GM21717 (cell line): ENCODE data around the gene IVD.
A peak's percentile ranks its signal among the peaks of the same experiment; 100 is the strongest.

Experiments
- ATAC-seq: cut with Tn5 transposase; IDR thresholded peaks from one replicate; pipeline ENCODE4 v1.9.1; 2021; ENCODE audit warnings: mild to moderate bottlenecking, moderate library complexity; ENCODE audit not compliant: unreplicated experiment

IVD gene

DNA sequence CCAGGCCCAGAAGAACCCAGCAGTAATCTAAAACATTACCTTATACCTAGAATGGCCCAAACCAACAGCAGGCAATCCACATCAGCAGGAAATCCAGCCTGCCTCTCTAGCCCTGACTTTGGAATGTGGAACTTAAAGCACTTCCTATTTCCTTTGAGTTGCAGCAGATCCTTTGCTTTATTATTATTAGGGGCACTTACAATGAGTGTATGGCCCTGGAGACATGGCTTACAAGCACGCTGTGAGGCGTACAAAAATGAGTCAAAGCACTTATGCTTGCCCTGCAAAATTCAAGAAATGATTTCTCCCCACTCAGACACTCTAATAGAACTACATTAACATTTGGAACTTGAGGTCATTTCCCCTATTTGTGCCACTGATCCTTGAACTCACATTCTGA, 32.6 kb upstream of the IVD start:
- ATAC-seq = no peak

DNA sequence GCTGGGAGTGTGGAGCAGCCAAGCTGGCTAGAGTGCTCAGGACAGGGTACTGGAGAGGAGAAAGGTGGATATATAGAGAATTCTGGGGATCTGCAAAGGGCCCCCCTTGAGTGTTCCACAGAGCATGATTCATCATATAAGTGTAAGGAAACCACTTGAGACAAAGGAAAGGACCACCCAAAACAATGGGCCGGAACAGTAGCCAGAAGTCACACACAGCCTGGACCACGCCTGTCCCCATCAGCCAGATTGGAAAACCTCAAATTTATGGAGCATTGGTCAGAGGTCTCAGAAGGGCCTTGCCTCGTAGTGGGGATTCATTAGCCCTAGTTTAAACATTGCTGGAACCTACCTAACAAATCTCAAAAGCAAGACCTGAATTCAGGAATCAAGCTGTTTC, 28.0 kb upstream of the IVD start:
- no peak for ATAC-seq

DNA sequence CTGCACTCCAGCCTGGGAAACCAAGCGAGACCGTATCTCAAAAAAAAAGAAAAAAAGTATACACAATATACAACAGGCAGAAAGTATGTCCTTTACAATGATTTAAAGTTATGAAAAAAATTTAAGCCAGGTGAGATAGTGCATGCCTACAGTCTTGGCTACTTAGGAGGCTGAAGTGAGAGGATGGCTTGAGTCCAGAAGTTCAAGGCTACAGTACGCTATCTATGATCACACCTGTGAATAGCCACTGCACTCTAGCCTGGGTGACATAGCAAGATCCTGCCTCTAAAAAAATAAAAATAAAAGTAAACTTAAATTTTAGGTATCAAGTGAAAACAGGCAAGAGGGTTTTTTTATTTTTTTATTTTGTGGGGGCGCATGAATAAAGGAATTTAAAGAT, 26.2 kb upstream of the IVD start:
- no peak for ATAC-seq

DNA sequence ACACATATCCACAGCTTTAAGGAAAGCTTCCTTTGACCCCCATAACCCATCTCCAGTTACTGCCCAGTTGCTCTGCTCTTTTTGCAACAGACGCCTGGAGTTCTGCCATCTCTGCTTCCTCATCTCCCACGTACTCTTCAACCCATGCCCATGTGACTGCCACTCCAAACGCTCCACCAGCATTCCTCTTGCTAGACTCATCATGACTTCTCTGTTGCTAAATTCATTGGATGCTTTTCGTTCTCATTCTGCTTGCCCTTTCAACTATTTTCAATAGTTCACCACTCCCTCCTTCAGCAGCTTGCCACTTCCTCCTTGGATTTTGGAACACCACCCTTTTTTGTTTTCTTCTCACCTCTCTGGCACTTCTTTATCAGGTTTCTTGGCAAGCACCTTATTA, 25.7 kb upstream of the IVD start:
- ATAC-seq = no peak

DNA sequence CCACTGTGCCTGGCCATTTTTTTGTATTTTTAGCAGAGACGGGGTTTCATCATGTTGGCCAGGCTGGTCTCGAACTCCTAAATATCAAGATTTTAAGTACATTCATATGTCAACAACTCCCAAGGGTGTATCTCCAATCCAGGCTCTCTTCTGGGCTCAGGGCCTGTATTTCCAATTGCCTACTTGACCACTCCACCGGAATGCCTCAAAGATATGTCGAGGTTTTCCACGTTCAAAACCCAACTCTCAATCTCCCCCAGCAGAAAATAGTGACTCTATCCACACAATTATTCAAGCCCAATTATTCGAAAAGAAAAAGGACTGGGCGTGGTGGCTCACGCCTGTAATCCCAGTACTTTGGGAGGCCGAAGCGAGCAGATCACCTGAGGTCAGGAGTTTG, 25.0 kb upstream of the IVD start:
- ATAC-seq = no peak

DNA sequence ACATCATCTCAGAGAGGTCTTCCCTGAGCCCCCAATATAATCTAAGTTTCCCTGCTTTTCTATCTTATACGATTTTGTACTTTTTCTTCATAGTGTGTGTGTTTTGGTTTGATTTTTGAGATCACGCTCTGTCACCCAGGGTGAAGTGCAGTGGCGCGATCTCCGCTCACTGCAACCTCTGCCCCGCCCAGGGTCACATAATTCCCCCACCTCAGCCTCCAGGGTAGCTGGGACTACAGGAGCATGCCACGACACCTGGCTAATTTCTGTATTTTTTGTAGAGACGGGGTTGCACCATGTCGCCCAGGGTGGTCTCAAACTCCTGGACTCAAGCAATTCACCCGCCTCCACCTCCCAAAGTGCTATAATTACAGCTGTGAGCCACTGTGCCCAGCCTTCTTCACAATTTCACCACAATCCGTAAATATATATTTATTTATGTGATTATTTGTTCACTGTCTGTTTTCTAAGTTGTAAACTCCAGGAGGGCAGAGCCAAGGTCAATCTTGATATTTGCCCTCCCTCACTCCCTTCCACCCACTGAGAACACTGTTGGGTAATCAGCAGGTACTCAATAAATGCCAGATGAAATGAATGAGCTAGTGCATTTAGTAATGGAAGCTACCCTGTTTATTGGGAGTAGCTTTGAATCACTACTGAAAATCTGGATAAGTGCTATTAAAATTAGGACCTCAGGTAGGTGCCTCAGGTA, 23.6 kb upstream of the IVD start:
- ATAC-seq = no peak

DNA sequence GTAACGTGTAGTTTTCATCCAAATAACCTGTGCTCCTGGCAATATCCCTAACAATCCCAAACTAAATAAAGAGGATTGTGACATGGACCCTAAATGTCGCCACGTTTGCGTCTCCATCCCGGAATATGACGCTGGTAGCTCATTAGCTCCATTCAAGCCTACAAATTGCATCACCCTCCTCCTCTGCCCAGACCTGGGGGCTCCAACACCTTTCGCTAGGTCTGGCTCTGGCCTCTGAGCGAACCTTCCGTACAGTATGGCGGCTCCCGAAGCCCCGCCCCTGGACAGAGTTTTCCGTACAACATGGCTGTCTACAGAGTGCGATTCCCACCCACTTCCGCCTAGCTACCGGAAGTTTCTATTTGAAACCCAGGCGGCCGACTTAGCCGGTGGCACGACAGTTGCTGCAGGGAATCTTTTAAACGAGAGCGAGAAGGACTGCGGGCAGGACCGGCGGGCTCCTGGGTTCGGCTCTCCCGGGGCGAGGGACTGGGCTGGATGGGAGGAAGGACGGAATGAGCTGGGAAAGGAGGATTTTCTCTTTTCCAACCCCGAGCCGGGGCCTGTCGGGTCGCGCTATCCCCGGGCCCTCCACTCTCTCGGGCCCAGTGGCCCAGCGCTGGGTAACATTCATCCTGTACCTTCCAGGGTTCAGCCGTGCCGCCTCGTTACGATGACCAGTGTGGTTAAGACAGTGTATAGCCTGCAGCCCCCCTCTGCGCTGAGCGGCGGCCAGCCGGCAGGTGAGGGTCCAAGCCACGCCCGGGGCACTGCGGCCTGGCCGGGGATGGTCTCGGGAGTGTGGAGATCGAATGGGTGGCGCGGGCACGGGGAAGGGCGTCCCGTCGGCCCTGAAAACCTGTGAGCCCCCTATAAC, 22.8 kb upstream of the IVD start, which contains the start of gene KNSTRN:
TSS of gene KNSTRN (plus strand) at position 142 of the 877 bp plus-strand sequence. CDS start at position 257, 115 bp downstream.
- ATAC-seq = peak; percentile 88

DNA sequence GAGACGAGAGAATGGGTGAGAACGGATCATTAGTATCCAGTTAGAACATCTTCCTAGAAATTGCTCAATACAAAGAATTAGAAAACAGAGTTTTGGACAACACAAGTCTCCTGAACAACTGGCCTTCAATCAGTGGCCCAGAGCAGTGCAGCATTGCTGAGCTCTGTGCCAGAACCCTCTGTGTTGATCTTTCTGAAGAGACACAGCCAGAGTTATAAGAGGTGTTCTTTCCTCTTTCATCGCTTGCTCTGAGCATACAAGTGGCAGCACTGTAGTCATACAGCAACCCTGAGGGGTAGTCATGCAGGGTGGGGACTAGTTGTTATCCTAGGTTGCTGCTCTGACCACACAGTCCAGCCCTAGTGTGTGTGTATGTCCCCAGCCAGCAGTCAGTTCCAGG, 19.1 kb upstream of the IVD start:
- ATAC-seq = no peak

DNA sequence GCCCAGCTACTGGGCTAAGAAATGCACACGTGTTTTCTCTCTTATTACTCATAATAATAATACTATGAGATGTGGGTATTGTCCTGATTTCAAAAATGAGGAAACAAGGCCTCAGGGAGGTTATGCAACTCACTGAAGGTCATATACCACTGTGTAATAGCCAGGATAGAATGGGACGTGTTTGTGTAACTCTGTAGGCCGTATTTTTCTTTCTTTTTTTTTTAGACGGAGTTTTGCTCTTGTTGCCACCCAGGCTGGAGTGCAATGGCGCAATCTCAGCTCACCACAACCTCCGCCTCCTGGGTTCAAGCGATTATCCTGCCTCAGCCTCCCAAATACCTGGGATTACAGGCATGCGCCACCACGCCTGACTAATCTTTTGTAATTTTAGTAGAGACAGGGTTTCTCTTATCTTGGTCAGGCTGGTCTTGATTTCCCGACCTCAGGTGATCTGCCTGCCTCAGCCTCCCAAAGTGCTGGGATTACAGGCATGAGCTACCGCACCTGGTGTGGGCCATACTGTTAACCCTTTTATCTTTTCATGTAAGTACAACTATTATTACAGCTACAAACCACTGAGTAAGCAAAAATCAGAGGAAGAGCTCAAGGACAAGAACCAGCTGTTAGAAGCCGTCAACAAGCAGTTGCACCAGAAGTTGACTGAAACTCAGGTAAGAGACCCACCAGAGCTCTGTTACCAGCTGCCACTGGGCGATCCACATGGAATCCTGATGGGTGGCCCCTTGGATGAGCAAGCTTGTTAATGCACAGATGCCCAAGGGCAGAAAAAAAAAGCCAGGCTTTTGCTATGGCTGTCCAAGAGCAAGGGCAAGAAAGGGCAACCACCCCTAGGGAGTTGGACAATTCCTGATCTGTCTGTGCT, 16.4 kb upstream of the IVD start:
- ATAC-seq = no peak

DNA sequence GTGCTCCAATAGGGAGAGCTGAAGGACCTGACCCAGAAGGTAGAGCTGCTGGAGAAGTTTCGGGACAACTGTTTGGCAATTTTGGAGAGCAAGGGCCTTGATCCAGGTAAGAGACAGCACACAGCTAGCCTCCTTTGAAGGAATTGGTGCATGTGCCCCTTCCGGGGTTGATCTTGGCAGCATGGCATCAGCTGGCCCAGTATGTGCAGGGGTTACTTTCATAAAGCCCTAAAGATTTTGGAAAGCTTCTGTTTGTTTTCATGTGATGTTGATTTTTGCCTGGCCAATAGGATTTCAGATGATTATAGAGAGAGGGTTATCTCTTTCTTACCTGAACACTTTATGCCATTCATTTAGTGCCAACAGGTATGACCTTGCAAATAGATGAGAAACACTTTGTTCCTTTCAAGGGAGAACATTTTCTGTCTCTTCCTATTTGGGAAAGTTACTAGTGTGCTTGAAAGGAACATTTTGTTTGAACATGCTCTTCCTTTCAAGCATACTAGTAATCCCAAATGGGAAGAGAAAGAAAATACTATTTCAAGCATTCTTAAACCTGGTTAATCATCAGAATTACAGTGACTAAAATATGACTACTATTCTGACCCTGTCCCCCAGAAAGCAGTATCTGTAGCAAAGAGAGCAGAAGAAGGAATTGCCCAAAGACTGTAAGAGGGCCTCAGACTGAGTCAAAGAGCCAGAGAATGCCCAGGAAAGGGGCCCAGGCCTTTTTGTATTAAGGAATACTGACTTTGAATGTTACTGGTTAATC, 15.6 kb upstream of the IVD start:
- no peak for ATAC-seq

DNA sequence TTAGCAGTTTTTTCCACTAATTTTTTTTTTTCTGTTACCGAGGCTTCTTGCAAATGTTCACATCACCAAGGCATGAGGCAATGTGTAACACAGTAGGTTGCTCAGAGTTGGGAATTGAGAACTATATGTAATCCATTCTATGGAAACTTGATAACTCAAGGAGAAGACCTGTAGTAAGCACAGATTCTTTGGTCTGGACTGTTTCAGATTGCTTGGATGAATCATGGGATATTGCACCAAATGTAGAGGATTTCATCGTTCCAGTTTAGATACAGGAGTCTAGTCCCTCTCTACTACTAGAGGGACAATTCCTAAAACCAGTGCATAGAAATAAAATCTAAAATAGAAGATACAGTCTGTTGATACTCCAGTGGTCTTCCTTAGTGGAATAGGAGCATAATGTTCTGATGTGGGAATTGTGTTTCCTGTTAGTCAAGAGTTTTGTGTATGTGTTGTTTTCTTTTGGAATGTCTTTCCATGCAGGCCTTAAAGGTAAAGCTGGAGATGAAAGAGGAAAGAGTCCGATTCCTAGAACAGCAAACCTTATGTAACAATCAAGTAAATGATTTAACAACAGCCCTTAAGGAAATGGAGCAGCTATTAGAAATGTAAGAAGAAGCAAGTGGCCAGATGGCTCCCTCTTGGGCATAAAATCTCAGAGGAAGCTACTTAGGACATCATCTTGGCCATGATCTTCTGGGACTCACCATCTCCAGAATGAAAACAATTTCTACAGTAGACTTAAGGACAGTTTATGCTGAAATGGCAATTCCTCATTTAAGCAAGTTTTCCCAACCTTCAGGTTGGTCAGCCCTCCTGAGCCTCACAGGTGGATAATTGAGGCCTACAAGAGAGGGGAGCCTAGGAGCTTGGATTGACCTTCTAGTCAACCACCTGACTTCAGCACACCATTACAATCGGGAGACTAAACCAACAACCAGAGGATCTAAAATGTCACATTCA, 12.3 kb upstream of the IVD start:
- ATAC-seq = no peak

DNA sequence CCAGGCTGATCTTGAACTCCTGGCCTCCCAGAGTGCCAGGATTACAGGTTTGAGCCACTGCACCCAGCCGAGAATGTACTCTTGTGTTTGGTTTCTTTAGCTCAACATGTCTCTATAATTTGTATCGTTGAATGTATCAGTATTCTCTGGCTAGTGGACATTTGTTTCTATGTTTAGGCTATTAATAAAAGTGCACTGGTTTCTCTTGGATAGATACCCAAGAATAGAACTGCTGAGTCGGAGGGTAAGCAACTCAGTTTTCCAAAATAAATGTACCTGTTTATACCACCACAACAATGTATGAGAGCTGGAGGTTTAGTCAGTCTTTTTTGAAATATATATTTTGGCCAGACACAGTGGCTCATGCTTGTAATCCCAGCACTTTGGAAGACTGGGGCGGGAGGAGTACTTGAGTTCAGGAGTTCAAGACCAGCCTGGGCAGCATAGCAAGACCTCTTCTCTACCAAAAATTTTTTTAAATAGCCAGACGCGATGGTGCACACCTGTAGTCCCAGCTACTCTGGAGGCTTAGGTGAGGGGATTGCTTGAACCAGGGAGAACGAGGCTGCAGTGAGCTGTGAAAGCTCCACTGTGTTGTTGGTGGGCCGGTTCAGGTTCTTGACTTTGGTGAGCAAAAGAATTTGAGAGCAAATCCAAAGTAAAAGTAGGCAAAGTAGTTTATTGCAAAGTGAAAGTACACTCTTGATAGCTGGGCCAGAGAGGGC, 7.7 kb upstream of the IVD start:
- no peak for ATAC-seq

DNA sequence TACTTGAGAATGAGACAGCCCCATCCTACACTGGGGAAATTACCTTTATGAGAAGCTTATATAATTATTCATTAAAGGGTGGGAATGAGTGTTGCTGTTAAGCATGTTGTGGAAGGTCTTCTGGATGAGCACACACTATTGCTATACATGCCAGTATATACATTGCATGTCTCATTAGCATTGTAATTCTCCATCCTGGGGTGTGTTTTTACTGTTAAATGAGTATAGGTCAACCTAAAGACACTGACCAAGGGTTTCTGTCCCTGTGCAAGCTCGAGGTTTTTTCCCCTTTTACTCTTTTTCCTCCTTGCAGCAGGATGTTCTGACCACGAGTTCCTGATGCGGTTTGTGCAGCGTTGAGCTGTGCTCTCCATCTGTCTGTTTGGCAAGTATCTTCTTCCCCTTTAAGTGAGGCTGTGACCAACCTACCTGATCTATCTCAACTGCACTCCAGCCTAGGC, 7.2 kb upstream of the IVD start:
- ATAC-seq = no peak

DNA sequence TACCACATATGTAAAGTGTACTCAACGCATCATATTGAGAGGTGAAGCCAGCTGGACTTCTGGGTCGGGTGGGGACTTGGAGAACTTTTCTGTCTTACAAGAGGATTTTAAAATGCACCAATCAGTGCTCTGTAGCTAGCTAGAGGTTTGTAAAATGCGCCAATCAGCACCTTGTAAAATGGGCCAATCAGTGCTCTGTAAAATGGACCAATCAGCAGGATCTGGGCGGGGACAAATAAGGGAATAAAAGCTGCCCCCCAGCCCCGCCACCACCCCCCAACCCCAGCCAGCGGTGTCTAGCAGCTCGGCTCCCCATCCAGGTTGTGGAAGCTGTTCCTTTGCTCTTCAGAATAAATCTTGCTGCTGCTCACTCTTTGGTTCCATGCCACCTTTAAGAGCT, 6.2 kb upstream of the IVD start:
- ATAC-seq = no peak

DNA sequence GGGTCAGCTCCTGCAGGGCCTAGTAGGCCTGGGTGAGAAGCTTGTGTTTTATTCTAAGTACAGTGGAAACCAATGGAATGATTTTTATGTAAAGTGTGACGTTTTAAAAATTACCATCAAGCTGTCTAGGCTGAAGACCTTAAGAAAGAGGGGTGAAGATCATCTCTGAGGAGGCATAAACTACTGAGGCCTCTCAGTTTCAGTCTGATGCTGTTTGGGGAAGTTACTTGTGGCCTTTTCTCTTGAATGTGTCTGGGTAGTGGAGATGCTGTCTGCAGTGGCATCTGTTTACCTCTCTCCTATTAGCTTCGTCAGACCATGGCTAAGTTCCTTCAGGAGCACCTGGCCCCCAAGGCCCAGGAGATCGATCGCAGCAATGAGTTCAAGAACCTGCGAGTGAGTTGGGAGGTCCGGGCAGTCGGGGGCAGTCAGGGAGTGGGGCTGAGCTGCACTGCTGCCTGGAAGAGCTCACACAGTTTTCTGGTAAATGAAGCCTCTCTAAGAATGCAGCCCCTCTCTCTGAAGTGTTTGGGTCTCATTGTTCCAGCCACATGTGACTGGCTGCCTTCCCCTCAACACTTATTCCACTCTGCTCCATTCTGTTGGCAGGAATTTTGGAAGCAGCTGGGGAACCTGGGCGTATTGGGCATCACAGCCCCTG, 1.9 kb downstream of the IVD start:
- peak; percentile 46 for ATAC-seq

DNA sequence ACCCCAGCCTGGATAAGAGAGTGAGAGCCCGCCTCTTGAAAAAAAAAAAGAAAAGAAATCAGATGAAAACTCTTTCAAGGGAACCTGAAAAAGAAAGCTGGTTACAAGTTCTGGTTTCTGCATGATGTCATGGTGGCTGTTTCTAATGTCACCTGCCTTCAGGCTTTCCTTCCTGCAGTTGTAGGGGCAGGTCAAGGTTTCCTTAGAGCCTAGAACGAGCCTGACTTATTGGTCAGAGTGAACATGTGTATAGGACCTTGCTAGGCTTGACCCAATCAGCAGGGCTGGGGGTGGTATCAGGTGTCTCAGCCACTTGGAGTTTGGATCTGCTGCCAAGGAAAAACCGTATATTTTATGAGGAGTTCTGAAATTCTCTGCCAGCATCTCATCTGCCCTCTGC, 3.8 kb downstream of the IVD start:
- ATAC-seq = no peak

DNA sequence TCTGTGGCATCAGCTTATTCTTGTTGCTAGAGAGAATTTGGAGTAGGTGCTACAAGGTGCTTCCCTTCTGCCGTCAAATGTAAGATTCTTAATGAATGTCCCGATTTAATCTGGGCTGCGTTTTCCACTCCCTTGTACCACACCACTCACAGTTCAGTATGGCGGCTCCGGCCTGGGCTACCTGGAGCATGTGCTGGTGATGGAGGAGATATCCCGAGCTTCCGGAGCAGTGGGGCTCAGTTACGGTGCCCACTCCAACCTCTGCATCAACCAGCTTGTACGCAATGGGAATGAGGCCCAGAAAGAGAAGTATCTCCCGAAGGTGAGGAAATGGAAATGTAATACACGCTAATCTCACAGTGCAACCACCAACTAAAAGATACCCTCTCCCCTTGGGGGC, 4.9 kb downstream of the IVD start:
- ATAC-seq = no peak

DNA sequence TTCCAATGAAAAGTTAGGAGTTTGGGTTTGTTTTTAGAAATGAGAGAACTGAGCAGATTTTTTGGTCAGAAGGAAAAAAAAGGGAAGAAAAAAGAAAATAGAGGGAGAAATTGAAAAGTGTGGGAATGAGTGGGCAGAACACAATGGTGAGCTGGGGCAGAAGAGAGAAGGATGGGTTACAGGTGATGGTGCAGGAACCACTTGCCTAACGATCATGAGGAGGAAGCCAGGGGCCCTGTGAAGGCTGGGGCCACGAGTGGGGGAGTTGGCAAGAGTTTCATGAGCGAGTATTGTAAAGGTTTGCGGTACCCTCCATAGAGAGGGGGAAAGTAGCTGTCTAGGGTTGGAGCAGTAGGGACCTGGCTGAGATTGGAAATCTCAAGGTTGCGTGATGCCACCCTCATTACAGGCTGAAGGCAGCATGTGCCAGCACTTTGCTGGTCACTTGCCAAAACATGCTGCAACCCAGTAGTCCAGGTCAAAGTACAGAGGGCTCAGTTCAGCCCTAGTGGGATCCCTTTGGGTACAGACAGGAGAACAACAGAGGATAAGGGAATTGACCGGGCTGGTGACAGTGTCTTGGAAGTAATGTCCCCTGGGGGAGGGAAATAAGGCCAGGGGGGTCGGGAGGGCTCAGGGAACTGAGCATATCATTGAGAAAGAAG, 6.6 kb downstream of the IVD start:
- ATAC-seq = no peak
